Measurements from ENCODE around the gene POLD2. TPM values are rescaled to one million over a fixed set of nuclear protein-coding genes. Genes with fewer than 3 reads are reported as not detected.

POLD2 gene
- total and polyA plus RNA-seq, 5 donors from 2014 or later, result 37.1 to 59.0 (median 54.2) TPM

- Histone ChIP-seq H3K9me3 (ENCODE audit: control insufficient read depth in 2 of 2, low read length in 2 of 2) (no peaks in the 10 kb centered on the region), H3K27me3 (ENCODE audit: control insufficient read depth, insufficient read depth, low read length) (no peaks in the 10 kb centered on the region), H3K36me3 (ENCODE audit: control insufficient read depth, insufficient read depth, low read length) (peaks cover 4% of the 10 kb centered on the region), H3K27ac (ENCODE audit: insufficient read depth, low read length, poor library complexity, severe bottlenecking) (no peak overlapping the region), H3K4me3 (ENCODE audit: low read depth, low read length) (no peak overlapping the region), H3K4me1 (ENCODE audit: control insufficient read depth, insufficient read depth, low read length, poor library complexity, severe bottlenecking) (peaks cover 17% of the 10 kb centered on the region)
- Mint-ChIP-seq H3K36me3 (peaks cover 8% of the 10 kb centered on the region), H3K27me3 (no peaks in the 10 kb centered on the region), H3K27ac (peak overlapping the region in 1 of 3 donors; percentile 79), H3K9me3 (peaks cover 0 to 2% (median 0%) of the 10 kb centered on the region in 7 donors), H3K4me1 (peaks cover 0 to 39% (median 5%) of the 10 kb centered on the region in 4 donors), H3K4me3 (no peak overlapping the region)
- DNase-seq, result no peak
- ATAC-seq (ENCODE audit: low read depth in 2 of 2), result no peak
These were observed 55.3 kb downstream of the POLD2 start for GRCh38 chr7:44068054-44068453.

- Histone ChIP-seq H3K36me3 (ENCODE audit: control insufficient read depth, insufficient read depth, low read length) (no peaks in the 10 kb centered on the region), H3K27me3 (ENCODE audit: control insufficient read depth, insufficient read depth, low read length) (no peaks in the 10 kb centered on the region), H3K4me1 (ENCODE audit: control insufficient read depth, insufficient read depth, low read length, poor library complexity, severe bottlenecking) (peaks cover 17% of the 10 kb centered on the region), H3K27ac (ENCODE audit: insufficient read depth, low read length, poor library complexity, severe bottlenecking) (no peak overlapping the region), H3K4me3 (ENCODE audit: low read depth, low read length) (no peak overlapping the region), H3K9me3 (ENCODE audit: control insufficient read depth in 2 of 2, low read length in 2 of 2) (no peaks in the 10 kb centered on the region)
- DNase-seq (no peak), ATAC-seq (ENCODE audit: low read depth in 2 of 2) (no peak)
- Mint-ChIP-seq H3K4me1 (peaks cover 0 to 34% (median 2%) of the 10 kb centered on the region in 4 donors), H3K9me3 (peaks cover 0 to 2% (median 0%) of the 10 kb centered on the region in 7 donors), H3K36me3 (peaks cover 3% of the 10 kb centered on the region), H3K27me3 (no peaks in the 10 kb centered on the region), H3K27ac (peak overlapping the region in 1 of 3 donors; percentile 38), H3K4me3 (no peak overlapping the region)
These were observed 56.0 kb downstream of the POLD2 start for GRCh38 chr7:44067064-44067951.

GRCh38 chr7:44066494-44067063, 56.8 kb downstream of the POLD2 start:
- no peaks in the 10 kb centered on the region for H3K9me3 ChIP-seq (ENCODE audit: control insufficient read depth in 2 of 2, low read length in 2 of 2)
- H3K27me3 ChIP-seq (ENCODE audit: control insufficient read depth, insufficient read depth, low read length), result no peaks in the 10 kb centered on the region
- no peak overlapping the region for H3K27ac ChIP-seq (ENCODE audit: insufficient read depth, low read length, poor library complexity, severe bottlenecking)
- no peak overlapping the region for H3K4me3 ChIP-seq (ENCODE audit: low read depth, low read length)
- Mint-ChIP-seq H3K27me3 (no peaks in the 10 kb centered on the region), H3K9me3 (peaks cover 0 to 2% (median 0%) of the 10 kb centered on the region in 7 donors), H3K4me1 (peaks cover 0 to 27% (median 2%) of the 10 kb centered on the region in 4 donors), H3K36me3 (no peaks in the 10 kb centered on the region), H3K27ac (peak overlapping the region in 1 of 3 donors; percentile 38), H3K4me3 (no peak overlapping the region)
- no peaks in the 10 kb centered on the region for H3K36me3 ChIP-seq (ENCODE audit: control insufficient read depth, insufficient read depth, low read length)
- DNase-seq (no peak), ATAC-seq (ENCODE audit: low read depth in 2 of 2) (no peak)
- H3K4me1 ChIP-seq (ENCODE audit: control insufficient read depth, insufficient read depth, low read length, poor library complexity, severe bottlenecking), result peaks cover 17% of the 10 kb centered on the region

GRCh38 chr7:44066111-44066460, 57.3 kb downstream of the POLD2 start:
- H3K27ac Mint-ChIP-seq, result peak overlapping the region in 1 of 3 donors; percentile 43
- no peak overlapping the region for H3K4me3 ChIP-seq (ENCODE audit: low read depth, low read length)
- ATAC-seq (ENCODE audit: low read depth in 2 of 2), result no peak
- peaks cover 17% of the 10 kb centered on the region for H3K4me1 ChIP-seq (ENCODE audit: control insufficient read depth, insufficient read depth, low read length, poor library complexity, severe bottlenecking)
- peaks cover 5% of the 10 kb centered on the region for H3K36me3 ChIP-seq (ENCODE audit: control insufficient read depth, insufficient read depth, low read length)
- peaks cover 0 to 2% (median 0%) of the 10 kb centered on the region in 7 donors for H3K9me3 Mint-ChIP-seq
- no peaks in the 10 kb centered on the region for H3K27me3 ChIP-seq (ENCODE audit: control insufficient read depth, insufficient read depth, low read length)
- no peaks in the 10 kb centered on the region for H3K36me3 Mint-ChIP-seq
- H3K4me1 Mint-ChIP-seq, result peaks cover 0 to 27% (median 2%) of the 10 kb centered on the region in 4 donors
- no peak for DNase-seq
- no peak overlapping the region for H3K4me3 Mint-ChIP-seq
- H3K27me3 Mint-ChIP-seq, result no peaks in the 10 kb centered on the region
- H3K27ac ChIP-seq (ENCODE audit: insufficient read depth, low read length, poor library complexity, severe bottlenecking), result no peak overlapping the region
- H3K9me3 ChIP-seq (ENCODE audit: control insufficient read depth in 2 of 2, low read length in 2 of 2), result no peaks in the 10 kb centered on the region

GRCh38 chr7:44065431-44066110, 57.8 kb downstream of the POLD2 start, which contains the start of gene PGAM2:
PGAM2 (minus strand) TSS chr7:44065567; CDS start chr7:44065529, 38 bp downstream.
- H3K27ac ChIP-seq (ENCODE audit: insufficient read depth, low read length, poor library complexity, severe bottlenecking), result no peak within 1 kb of the TSS

GRCh38 chr7:44064791-44065430, 58.4 kb downstream of the POLD2 start:
- Mint-ChIP-seq H3K27me3 (no peaks in the 10 kb centered on the region), H3K36me3 (no peaks in the 10 kb centered on the region), H3K4me3 (peak overlapping the region in 1 of 4 donors; percentile 15), H3K4me1 (peaks cover 0 to 27% (median 2%) of the 10 kb centered on the region in 4 donors), H3K9me3 (peaks cover 0 to 2% (median 0%) of the 10 kb centered on the region in 7 donors), H3K27ac (peak overlapping the region in 1 of 3 donors; percentile 79)
- ATAC-seq (ENCODE audit: low read depth in 2 of 2), result peak in 1 of 2 donors; percentile 12
- Histone ChIP-seq H3K27me3 (ENCODE audit: control insufficient read depth, insufficient read depth, low read length) (no peaks in the 10 kb centered on the region), H3K27ac (ENCODE audit: insufficient read depth, low read length, poor library complexity, severe bottlenecking) (no peak overlapping the region), H3K4me1 (ENCODE audit: control insufficient read depth, insufficient read depth, low read length, poor library complexity, severe bottlenecking) (peaks cover 17% of the 10 kb centered on the region), H3K36me3 (ENCODE audit: control insufficient read depth, insufficient read depth, low read length) (peaks cover 17% of the 10 kb centered on the region), H3K9me3 (ENCODE audit: control insufficient read depth in 2 of 2, low read length in 2 of 2) (no peaks in the 10 kb centered on the region), H3K4me3 (ENCODE audit: low read depth, low read length) (no peak overlapping the region)
- no peak for DNase-seq

More at GRCh38 chr7:44065431-44066110, 57.8 kb downstream of the POLD2 start, which contains the start of gene PGAM2:
- ATAC-seq (ENCODE audit: low read depth in 2 of 2), result peak in 1 of 2 donors; percentile 5
- Mint-ChIP-seq H3K9me3 (peaks cover 0 to 2% (median 0%) of the 10 kb centered on the region in 7 donors), H3K27ac (peak within 1 kb of the TSS in 1 of 3 donors; percentile 79), H3K4me3 (peak within 1 kb of the TSS in 1 of 4 donors; percentile 15), H3K36me3 (no peaks in the 10 kb centered on the region), H3K27me3 (no peaks in the 10 kb centered on the region), H3K4me1 (peaks cover 0 to 27% (median 2%) of the 10 kb centered on the region in 4 donors)
- Histone ChIP-seq H3K9me3 (ENCODE audit: control insufficient read depth in 2 of 2, low read length in 2 of 2) (no peaks in the 10 kb centered on the region), H3K4me1 (ENCODE audit: control insufficient read depth, insufficient read depth, low read length, poor library complexity, severe bottlenecking) (peaks cover 17% of the 10 kb centered on the region), H3K27me3 (ENCODE audit: control insufficient read depth, insufficient read depth, low read length) (no peaks in the 10 kb centered on the region), H3K36me3 (ENCODE audit: control insufficient read depth, insufficient read depth, low read length) (peaks cover 10% of the 10 kb centered on the region), H3K4me3 (ENCODE audit: low read depth, low read length) (no peak within 1 kb of the TSS)
- peak in 1 of 3 donors; percentile 25 for DNase-seq
